Thoracic aorta (tissue), 2 donors: ENCODE measurements around the gene MAGEB16. TPM values are rescaled to one million over a fixed set of nuclear protein-coding genes. Genes with fewer than 3 reads are reported as not detected.

Experiments used
- ATAC-seq: fragments of 150-250 bp; one replicate; pipeline ENCODE4 v1.8.0; 2017; ENCODE audit warnings: low read depth; ENCODE audit not compliant: insufficient number of reproducible peaks, low FRiP score
- DNase-seq: peaks from one replicate; pipeline ENCODE4 v3.0.0-alpha.2; 2020; ENCODE audit warnings: low spot score
- H3K27ac ChIP-seq, 2 donors: fragments of 200-600 bp; sonication (generic); 1 replicate in 1 of 2; 2 replicates in 1 of 2; pipeline ENCODE4 v1.5.1; 2016; ENCODE audit warnings: mild to moderate bottlenecking in 2 of 2, moderate library complexity in 2 of 2
- H3K27me3 ChIP-seq: fragments of 200-600 bp; sonication (generic); replicated peaks from 2 replicates; pipeline ENCODE4 v1.6.0; 2016; ENCODE audit warnings: mild to moderate bottlenecking; ENCODE audit not compliant: insufficient read depth
- H3K36me3 ChIP-seq: fragments of 200-600 bp; sonication (generic); one replicate; pipeline ENCODE4 v1.5.1; 2016
- H3K4me1 ChIP-seq, 2 donors: fragments of 200-600 bp; sonication (generic); 1 replicate in 1 of 2; 2 replicates in 1 of 2; pipeline versions ENCODE4 v1.5.1 to v1.6.0; 2016; ENCODE audit warnings: low read depth in 2 of 2, mild to moderate bottlenecking in 1 of 2; ENCODE audit not compliant: control insufficient read depth in 1 of 2
- H3K4me3 ChIP-seq: fragments of 200-600 bp; sonication (generic); 2 replicates; pipeline ENCODE4 v1.5.1; 2016; ENCODE audit warnings: mild to moderate bottlenecking
- H3K9me3 ChIP-seq: fragments of 200-600 bp; sonication (generic); 2 replicates; pipeline ENCODE4 v1.5.1; 2016
- total RNA-seq, 2 donors: library from RNA; depleted of rRNA; stranded (reverse); fragments of >200 nt; gene quantifications; one replicate each; pipeline versions ENCODE4 v1.1.0 to v1.2.3, GENCODE V29; 2016
- TF ChIP-seq, protein P1 (sequence below): fragments of 200-600 bp; sonication (generic); IDR thresholded peaks from one replicate; pipeline ENCODE4 v1.5.1; 2019; ENCODE audit warnings: antibody characterized with exemption

The MAGEB16 gene
- total RNA-seq, result not detected

DNA sequence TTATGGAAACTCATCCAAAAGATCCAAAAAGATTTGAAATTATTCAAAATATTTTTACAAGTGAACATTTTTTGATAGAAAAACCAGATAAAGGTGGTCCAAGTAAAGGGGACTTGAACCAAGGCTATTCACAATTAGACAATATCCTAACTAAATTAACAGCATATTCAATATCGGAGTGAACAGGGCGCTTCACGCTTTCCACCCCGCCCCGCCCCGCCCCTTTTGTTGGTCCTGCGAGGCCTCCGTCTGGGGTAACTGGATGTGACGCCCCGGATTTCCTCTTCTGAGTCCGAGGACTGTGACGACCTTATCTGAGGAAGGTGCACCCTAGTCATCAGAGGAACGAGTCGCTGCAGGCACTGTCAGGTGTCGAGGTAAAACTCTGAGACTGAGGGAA is at the start of gene MAGEB16:
Gene MAGEB16 (plus strand): TSS at position 301 of the 400 bp plus-strand sequence. CDS start 3,855 bp downstream, outside the sequence.
- H3K9me3 ChIP-seq, result no peaks in the 10 kb centered on the region
- TF ChIP-seq, protein P1, sequence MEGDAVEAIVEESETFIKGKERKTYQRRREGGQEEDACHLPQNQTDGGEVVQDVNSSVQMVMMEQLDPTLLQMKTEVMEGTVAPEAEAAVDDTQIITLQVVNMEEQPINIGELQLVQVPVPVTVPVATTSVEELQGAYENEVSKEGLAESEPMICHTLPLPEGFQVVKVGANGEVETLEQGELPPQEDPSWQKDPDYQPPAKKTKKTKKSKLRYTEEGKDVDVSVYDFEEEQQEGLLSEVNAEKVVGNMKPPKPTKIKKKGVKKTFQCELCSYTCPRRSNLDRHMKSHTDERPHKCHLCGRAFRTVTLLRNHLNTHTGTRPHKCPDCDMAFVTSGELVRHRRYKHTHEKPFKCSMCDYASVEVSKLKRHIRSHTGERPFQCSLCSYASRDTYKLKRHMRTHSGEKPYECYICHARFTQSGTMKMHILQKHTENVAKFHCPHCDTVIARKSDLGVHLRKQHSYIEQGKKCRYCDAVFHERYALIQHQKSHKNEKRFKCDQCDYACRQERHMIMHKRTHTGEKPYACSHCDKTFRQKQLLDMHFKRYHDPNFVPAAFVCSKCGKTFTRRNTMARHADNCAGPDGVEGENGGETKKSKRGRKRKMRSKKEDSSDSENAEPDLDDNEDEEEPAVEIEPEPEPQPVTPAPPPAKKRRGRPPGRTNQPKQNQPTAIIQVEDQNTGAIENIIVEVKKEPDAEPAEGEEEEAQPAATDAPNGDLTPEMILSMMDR, result no peak
- DNase-seq (no peak), ATAC-seq (no peak)
- H3K4me3 ChIP-seq, result no peak within 1 kb of the TSS
- no peaks in the 10 kb centered on the region for H3K27me3 ChIP-seq
- no peak within 1 kb of the TSS for H3K27ac ChIP-seq
- no peaks in the 10 kb centered on the region for H3K4me1 ChIP-seq
- no peaks in the 10 kb centered on the region for H3K36me3 ChIP-seq

DNA sequence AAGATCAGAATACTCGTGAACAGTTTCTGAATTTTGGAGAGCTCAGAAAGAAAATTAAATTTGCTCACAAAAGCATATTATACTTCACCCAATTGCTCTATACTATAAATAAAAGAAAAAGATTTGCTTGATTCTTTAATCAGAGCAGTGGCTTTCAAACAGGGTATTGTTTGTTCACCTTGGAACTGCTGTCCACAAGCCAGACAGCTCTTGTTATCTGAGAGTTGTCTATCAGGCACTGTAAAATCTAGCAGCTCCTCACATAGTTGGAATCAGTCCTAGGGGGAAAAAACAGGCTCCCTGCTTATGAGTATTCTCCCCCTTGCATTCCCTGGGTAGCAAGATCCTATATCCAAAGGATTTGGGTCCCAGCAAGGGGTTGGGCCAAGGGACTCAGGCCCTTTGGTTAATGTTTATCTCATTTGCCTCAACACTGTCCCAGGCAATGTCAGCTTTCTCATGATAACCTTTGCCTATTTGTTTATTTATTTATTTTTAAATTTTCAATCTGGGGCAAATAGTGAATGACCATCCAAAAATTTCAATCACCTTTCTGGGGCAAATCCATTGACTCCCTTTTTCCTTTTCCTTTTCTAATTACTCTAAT is 24.1 kb upstream of the MAGEB16 start:
- Histone ChIP-seq H3K9me3 (no peaks in the 10 kb centered on the region), H3K36me3 (no peaks in the 10 kb centered on the region)
- ATAC-seq, result no peak

DNA sequence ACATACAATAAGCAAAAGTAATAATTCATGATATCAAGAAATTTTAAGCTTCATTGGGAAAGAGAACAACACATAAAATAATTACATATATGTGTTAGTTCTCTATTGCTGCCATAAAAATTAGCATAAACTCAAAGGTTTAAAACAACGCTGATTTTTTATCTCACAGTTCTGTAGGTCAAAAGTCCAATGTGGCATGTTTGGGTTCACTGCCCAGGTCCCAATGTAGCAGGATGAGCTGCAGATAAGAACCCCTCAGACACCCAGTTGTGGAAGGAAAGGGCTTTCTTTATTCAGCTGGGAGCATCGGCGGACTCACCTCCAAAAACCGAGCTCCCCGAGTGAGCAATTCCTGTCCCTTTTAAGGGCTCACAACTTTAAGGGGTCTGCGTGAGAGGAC is 13.1 kb upstream of the MAGEB16 start:
- Histone ChIP-seq H3K36me3 (no peaks in the 10 kb centered on the region), H3K4me3 (no peak overlapping the region), H3K9me3 (no peaks in the 10 kb centered on the region), H3K4me1 (no peaks in the 10 kb centered on the region), H3K27ac (no peak overlapping the region), H3K27me3 (no peaks in the 10 kb centered on the region)
- TF ChIP-seq, protein P1, result no peak
- no peak for ATAC-seq
- DNase-seq, result no peak

More for the DNA sequence above, 24.1 kb upstream of the MAGEB16 start:
- TF ChIP-seq, protein P1, result no peak
- no peak overlapping the region for H3K27ac ChIP-seq
- H3K4me1 ChIP-seq, result no peaks in the 10 kb centered on the region
- no peaks in the 10 kb centered on the region for H3K27me3 ChIP-seq
- no peak overlapping the region for H3K4me3 ChIP-seq
- no peak for DNase-seq

DNA sequence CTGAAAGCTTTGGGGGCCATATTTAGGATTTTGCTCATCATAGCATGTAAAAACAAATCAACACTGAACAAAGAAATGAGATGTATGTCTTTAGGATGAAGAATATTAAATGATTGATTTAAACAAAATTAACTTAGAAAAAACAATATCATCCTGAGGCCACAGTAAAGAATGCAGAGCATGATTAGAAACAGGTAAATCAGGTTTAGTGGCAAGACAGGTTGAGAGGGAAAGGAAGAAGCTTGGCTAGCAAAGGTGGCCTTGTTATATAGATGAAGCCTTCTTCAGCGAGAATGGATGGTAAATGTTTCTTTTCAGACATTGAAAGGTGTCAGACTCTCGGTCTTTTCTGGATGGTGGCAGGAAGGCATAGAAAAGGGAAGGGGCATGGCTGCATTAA is 11.9 kb upstream of the MAGEB16 start:
- Histone ChIP-seq H3K27ac (no peak overlapping the region), H3K36me3 (no peaks in the 10 kb centered on the region), H3K27me3 (no peaks in the 10 kb centered on the region), H3K4me1 (no peaks in the 10 kb centered on the region), H3K4me3 (no peak overlapping the region), H3K9me3 (no peaks in the 10 kb centered on the region)
- ATAC-seq (no peak), DNase-seq (no peak)
- TF ChIP-seq, protein P1, result no peak

DNA sequence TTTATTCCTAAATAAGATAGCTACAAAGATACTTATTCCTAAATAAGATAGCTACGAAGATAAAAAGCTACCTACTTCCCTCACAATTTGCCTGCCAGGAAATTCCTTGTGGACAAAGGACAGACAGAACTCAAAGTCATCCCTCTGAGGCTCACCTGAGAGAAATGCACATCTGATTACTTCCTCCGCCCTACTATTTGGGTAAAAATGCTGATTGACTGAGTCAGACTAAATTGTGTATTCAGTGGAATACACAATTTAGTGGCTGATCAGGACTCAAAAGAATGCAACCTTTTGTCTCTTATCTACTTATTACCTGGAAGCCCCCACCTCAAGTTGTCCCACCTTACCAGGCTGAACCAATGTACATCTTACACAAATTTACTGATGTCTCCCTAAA is 10.3 kb upstream of the MAGEB16 start:
- H3K36me3 ChIP-seq, result no peaks in the 10 kb centered on the region
- no peak overlapping the region for H3K27ac ChIP-seq
- no peak for ATAC-seq
- no peaks in the 10 kb centered on the region for H3K4me1 ChIP-seq
- H3K4me3 ChIP-seq, result no peak overlapping the region
- no peaks in the 10 kb centered on the region for H3K27me3 ChIP-seq
- no peaks in the 10 kb centered on the region for H3K9me3 ChIP-seq
- no peak for DNase-seq
- TF ChIP-seq, protein P1, result no peak
